Keratinocyte (primary cell): ENCODE results near the gene HYAL4. TPM values are rescaled to one million over a fixed set of nuclear protein-coding genes. Genes with fewer than 3 reads are reported as not detected.

Source experiments
- DNase-seq: peaks from one replicate; pipeline ENCODE4 v3.0.0-alpha.2; 2011; ENCODE audit warnings: low read depth, missing footprints, low spot score
- FAIRE-seq: peaks from 2 replicates; lab custom pipeline; 2011; peaks lifted over from hg19 to GRCh38; lab: Jason Lieb, UNC
- H2AFZ ChIP-seq: 2 replicates; pipeline ENCODE4 v1.6.0; 2012; ENCODE audit warnings: low read length, control low read depth, inconsistent platforms; ENCODE audit not compliant: control insufficient read depth
- H3K27ac ChIP-seq: 2 replicates; pipeline ENCODE4 v1.5.1; 2011; ENCODE audit warnings: low read length; ENCODE audit not compliant: control insufficient read depth, insufficient read depth
- H3K27me3 ChIP-seq: 3 replicates; pipeline ENCODE4 v1.6.0; 2011; ENCODE audit warnings: low read length; ENCODE audit not compliant: control insufficient read depth, insufficient read depth; ENCODE audit errors: extremely low read depth
- H3K36me3 ChIP-seq, 2 experiments: 2 replicates in 1 of 2; 3 replicates in 1 of 2; pipeline ENCODE4 v1.5.1; 2011; ENCODE audit warnings: low read length in 2 of 2, mild to moderate bottlenecking in 1 of 2; ENCODE audit not compliant: control insufficient read depth in 2 of 2, insufficient read depth in 2 of 2; ENCODE audit errors: extremely low read depth in 1 of 2
- H3K4me1 ChIP-seq: 3 replicates; pipeline ENCODE4 v1.5.1; 2011; ENCODE audit warnings: low read length; ENCODE audit not compliant: control insufficient read depth, insufficient read depth; ENCODE audit errors: extremely low read depth
- H3K4me2 ChIP-seq: 3 replicates; pipeline ENCODE4 v1.6.0; 2011; ENCODE audit warnings: low read depth, low read length; ENCODE audit not compliant: control insufficient read depth, insufficient read depth; ENCODE audit errors: extremely low read depth
- H3K4me3 ChIP-seq, 3 experiments: fragments of 200-600 bp in 1 of 3; sonication (generic) in 1 of 3; 2 replicates in 2 of 3; 3 replicates in 1 of 3; pipeline ENCODE4 v1.5.1; 2011 to 2016; ENCODE audit warnings: low read length in 3 of 3, mild to moderate bottlenecking in 3 of 3, control low read depth in 2 of 3, inconsistent platforms in 1 of 3, low read depth in 1 of 3, mixed read lengths in 1 of 3, mixed run types in 1 of 3, moderate library complexity in 1 of 3; ENCODE audit not compliant: control insufficient read depth in 2 of 3, insufficient read depth in 2 of 3; ENCODE audit errors: extremely low read depth in 1 of 3
- H3K79me2 ChIP-seq: 2 replicates; pipeline ENCODE4 v1.6.0; 2012; ENCODE audit warnings: low read length; ENCODE audit not compliant: control insufficient read depth, insufficient read depth
- H3K9ac ChIP-seq: 3 replicates; pipeline ENCODE4 v1.6.0; 2011; ENCODE audit warnings: low read length; ENCODE audit not compliant: control insufficient read depth, insufficient read depth; ENCODE audit errors: extremely low read depth
- H3K9me1 ChIP-seq: 3 replicates; pipeline ENCODE4 v1.6.0; 2011; ENCODE audit warnings: low read length; ENCODE audit not compliant: control insufficient read depth, insufficient read depth; ENCODE audit errors: extremely low read depth
- H3K9me3 ChIP-seq: 2 replicates; pipeline ENCODE4 v1.5.1; 2012; ENCODE audit warnings: low read depth, low read length; ENCODE audit not compliant: control insufficient read depth
- H4K20me1 ChIP-seq: 3 replicates; pipeline ENCODE4 v1.6.0; 2011; ENCODE audit warnings: low read length; ENCODE audit not compliant: control insufficient read depth, insufficient read depth; ENCODE audit errors: extremely low read depth
- EZH2 ChIP-seq: IDR thresholded peaks from one replicate; pipeline ENCODE4 v1.6.1; 2012; ENCODE audit warnings: inconsistent platforms, mild to moderate bottlenecking, low read length, moderate library complexity
- dilution Hi-C: fragments of 300-500 bp; cut with MboI; formaldehyde crosslinking; loops from one replicate; pipeline ENCODE4 v1.7.0; 2020; ENCODE audit warnings: low sequenced_read_pairs; ENCODE audit not compliant: extremely low pct_ligation_motif_present
- polyA plus RNA-seq, 5 experiments: library from polyadenylated mRNA; depleted of rRNA in 3 of 5; stranded (reverse) in 3 of 5; stranded (forward) in 1 of 5; unstranded in 1 of 5; fragments of >200 nt; gene quantifications; 1 replicate in 1 of 5; 2 replicates in 3 of 5; 3 replicates in 1 of 5; pipeline versions ENCODE4 v1.2.1 to v1.2.3, GENCODE V29; 2011 to 2012; ENCODE audit warnings: missing spikeins in 2 of 5, low read depth in 1 of 5, low replicate concordance in 1 of 5
- TF ChIP-seq, protein P1 (sequence below), 3 experiments: IDR thresholded peaks in 1 of 3; conservative IDR thresholded peaks in 1 of 3; optimal IDR thresholded peaks in 1 of 3; 2 replicates in 2 of 3; 3 replicates in 1 of 3; pipeline versions ENCODE3 to v1.5.1; 2011; ENCODE audit warnings: low read length in 3 of 3, mild to moderate bottlenecking in 3 of 3, moderate library complexity in 2 of 3, control low read depth in 1 of 3, inconsistent platforms in 1 of 3; ENCODE audit not compliant: insufficient read depth in 2 of 3; ENCODE audit errors: extremely low read depth in 1 of 3

HYAL4 gene
- polyA plus RNA-seq, 1 donor (not counting 4 experiments of a cell fraction or from before 2014, with no cell fraction given) = 0.26 TPM

DNA sequence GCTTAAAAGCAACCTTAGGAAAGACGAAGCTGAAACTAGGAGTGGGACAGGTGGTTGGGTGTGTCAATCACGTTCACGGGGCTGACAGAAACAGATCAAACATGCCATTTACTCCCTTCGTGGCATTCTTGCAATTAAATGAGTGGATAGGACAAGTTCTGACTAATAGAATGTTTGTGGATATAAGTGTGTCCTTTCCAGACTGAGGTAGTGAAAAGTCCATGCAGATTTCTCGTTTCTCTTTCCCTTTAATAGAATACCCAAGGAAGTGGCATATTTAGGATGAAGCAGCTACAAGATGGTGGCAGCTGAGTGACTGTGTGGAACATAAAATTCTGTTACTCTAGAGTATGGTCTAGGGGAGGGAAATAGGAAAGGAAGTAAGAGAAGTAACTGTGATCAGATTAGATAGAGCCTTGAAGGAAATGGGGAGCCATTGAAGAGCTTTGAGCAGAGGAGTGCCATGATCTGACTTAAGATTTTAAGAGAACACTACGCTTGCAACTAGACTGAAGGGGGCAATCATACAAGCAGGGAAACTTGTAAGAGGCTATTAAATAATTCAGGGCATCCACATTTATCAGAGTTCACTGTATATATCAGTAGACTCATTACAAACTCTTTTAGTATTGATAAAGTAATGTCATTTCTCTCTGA lies 46.3 kb upstream of the HYAL4 start:
- Histone ChIP-seq H3K4me1 (peaks cover 10% of the 10 kb centered on the region), H4K20me1 (no peaks in the 10 kb centered on the region), H3K27me3 (no peaks in the 10 kb centered on the region), H3K4me3 (peak overlapping the region; percentile 18 to 29 (median 18)), H3K9me3 (no peaks in the 10 kb centered on the region), H3K27ac (peak overlapping the region; percentile 37), H3K79me2 (no peaks in the 10 kb centered on the region), H3K9me1 (no peaks in the 10 kb centered on the region), H2AFZ (peak overlapping the region; percentile 62), H3K9ac (no peak overlapping the region), H3K36me3 (no peaks in the 10 kb centered on the region), H3K4me2 (peak overlapping the region; percentile 77)
- dilution Hi-C loops = no loop called here
- DNase-seq (no peak), FAIRE-seq (no peak)
- TF ChIP-seq EZH2 = no peak
- TF ChIP-seq, protein P1, sequence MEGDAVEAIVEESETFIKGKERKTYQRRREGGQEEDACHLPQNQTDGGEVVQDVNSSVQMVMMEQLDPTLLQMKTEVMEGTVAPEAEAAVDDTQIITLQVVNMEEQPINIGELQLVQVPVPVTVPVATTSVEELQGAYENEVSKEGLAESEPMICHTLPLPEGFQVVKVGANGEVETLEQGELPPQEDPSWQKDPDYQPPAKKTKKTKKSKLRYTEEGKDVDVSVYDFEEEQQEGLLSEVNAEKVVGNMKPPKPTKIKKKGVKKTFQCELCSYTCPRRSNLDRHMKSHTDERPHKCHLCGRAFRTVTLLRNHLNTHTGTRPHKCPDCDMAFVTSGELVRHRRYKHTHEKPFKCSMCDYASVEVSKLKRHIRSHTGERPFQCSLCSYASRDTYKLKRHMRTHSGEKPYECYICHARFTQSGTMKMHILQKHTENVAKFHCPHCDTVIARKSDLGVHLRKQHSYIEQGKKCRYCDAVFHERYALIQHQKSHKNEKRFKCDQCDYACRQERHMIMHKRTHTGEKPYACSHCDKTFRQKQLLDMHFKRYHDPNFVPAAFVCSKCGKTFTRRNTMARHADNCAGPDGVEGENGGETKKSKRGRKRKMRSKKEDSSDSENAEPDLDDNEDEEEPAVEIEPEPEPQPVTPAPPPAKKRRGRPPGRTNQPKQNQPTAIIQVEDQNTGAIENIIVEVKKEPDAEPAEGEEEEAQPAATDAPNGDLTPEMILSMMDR (optimal IDR thresholded peaks at IDR 0.05 in 1 of 3, IDR thresholded peaks at IDR 0.05 in 1 of 3, conservative IDR thresholded peaks at IDR 0.05 in 1 of 3; ENCODE audit: extremely low read depth in 1 of 3, insufficient read depth in 2 of 3, low read length in 3 of 3) = no peak

DNA sequence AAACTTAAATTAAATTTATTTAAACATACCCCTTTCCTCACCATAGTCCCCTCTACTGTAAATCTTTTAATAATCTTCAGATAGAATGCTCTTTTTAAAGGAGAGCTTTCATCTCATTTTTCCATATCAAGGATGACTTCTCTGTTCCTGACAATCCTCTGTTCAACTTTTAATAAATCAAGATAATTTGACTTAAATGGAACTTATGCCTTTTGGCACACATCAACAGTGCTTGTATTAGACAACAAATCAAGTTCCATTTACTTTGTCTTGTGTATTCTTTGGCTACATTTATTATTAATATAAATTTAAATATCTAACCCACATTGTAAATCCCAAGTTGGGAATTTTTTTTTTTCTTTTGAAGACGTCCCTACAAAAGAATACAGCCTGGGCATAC lies 42.7 kb upstream of the HYAL4 start:
- H3K9ac ChIP-seq = no peak overlapping the region
- FAIRE-seq = no peak
- H3K36me3 ChIP-seq = no peaks in the 10 kb centered on the region
- H4K20me1 ChIP-seq = no peaks in the 10 kb centered on the region
- TF ChIP-seq, protein P1 (optimal IDR thresholded peaks at IDR 0.05 in 1 of 3, IDR thresholded peaks at IDR 0.05 in 1 of 3, conservative IDR thresholded peaks at IDR 0.05 in 1 of 3; ENCODE audit: extremely low read depth in 1 of 3, insufficient read depth in 2 of 3, low read length in 3 of 3) = no peak
- TF ChIP-seq EZH2 = no peak
- H3K4me3 ChIP-seq = no peak overlapping the region
- peaks cover 10% of the 10 kb centered on the region for H3K4me1 ChIP-seq
- H3K79me2 ChIP-seq = no peaks in the 10 kb centered on the region
- no peaks in the 10 kb centered on the region for H3K9me3 ChIP-seq
- H3K27me3 ChIP-seq = no peaks in the 10 kb centered on the region
- H3K4me2 ChIP-seq = no peak overlapping the region
- H3K27ac ChIP-seq = no peak overlapping the region
- DNase-seq = no peak
- no peaks in the 10 kb centered on the region for H3K9me1 ChIP-seq
- dilution Hi-C loops = no loop called here
- H2AFZ ChIP-seq = no peak overlapping the region
